ENCODE data around the gene ARHGEF40. TPM values are rescaled to one million over a fixed set of nuclear protein-coding genes. Genes with fewer than 3 reads are reported as not detected.

The ARHGEF40 gene
- total RNA-seq, 3 donors from 2014 or later, result 33.7 to 51.4 (median 40.6) TPM

GRCh38 chr14:21043974-21044618, 26.0 kb upstream of the ARHGEF40 start:
- no peak for DNase-seq (ENCODE audit: low spot score in 2 of 2)
- H3K4me1 ChIP-seq, result peaks cover 0 to 27% of the 10 kb centered on the region in 2 donors
- peak overlapping the region; percentile 70 to 84 for H3K27ac ChIP-seq
- H3K27me3 ChIP-seq, result no peaks in the 10 kb centered on the region
- intact Hi-C loops (cut with DNase I; ENCODE audit: low total_unique reads), result no loop called here
- no peaks in the 10 kb centered on the region for H3K9me3 ChIP-seq
- TF ChIP-seq CTCF (IDR thresholded peaks at IDR 0.05) (no peak), POLR2AphosphoS5 (IDR thresholded peaks at IDR 0.05) (no peak), POLR2A (IDR thresholded peaks at IDR 0.05) (no peak)
- H3K36me3 ChIP-seq, result no peaks in the 10 kb centered on the region
- no peak overlapping the region for H3K4me3 ChIP-seq

- Histone ChIP-seq H3K4me1 (peaks cover 0 to 17% of the 10 kb centered on the region in 2 donors), H3K9me3 (no peaks in the 10 kb centered on the region), H3K27ac (peak overlapping the region; percentile 64 to 83), H3K27me3 (no peaks in the 10 kb centered on the region), H3K36me3 (no peaks in the 10 kb centered on the region), H3K4me3 (no peak overlapping the region)
- no peak for TF ChIP-seq POLR2A (IDR thresholded peaks at IDR 0.05)
- no peak for TF ChIP-seq POLR2AphosphoS5 (IDR thresholded peaks at IDR 0.05)
- TF ChIP-seq CTCF (IDR thresholded peaks at IDR 0.05), result no peak
- DNase-seq (ENCODE audit: low spot score in 2 of 2), result no peak
- intact Hi-C loops (cut with DNase I; ENCODE audit: low total_unique reads), result no loop called here
Observed at GRCh38 chr14:21047378-21047781, 22.7 kb upstream of the ARHGEF40 start.

- intact Hi-C loops (cut with DNase I; ENCODE audit: low total_unique reads), result no loop called here
- H3K27ac ChIP-seq, result peak overlapping the region; percentile 5 to 83
- no peaks in the 10 kb centered on the region for H3K27me3 ChIP-seq
- TF ChIP-seq POLR2AphosphoS5 (IDR thresholded peaks at IDR 0.05) (no peak), CTCF (IDR thresholded peaks at IDR 0.05) (no peak), POLR2A (IDR thresholded peaks at IDR 0.05) (no peak)
- no peaks in the 10 kb centered on the region for H3K9me3 ChIP-seq
- H3K4me1 ChIP-seq, result peaks cover 0 to 8% of the 10 kb centered on the region in 2 donors
- no peak overlapping the region for H3K4me3 ChIP-seq
- DNase-seq (ENCODE audit: low spot score in 2 of 2), result no peak
- no peaks in the 10 kb centered on the region for H3K36me3 ChIP-seq
Observed at GRCh38 chr14:21048638-21049037, 21.5 kb upstream of the ARHGEF40 start.

- intact Hi-C loops (cut with DNase I; ENCODE audit: low total_unique reads), result no loop called here
- DNase-seq (ENCODE audit: low spot score in 2 of 2), result no peak
- Histone ChIP-seq H3K9me3 (no peaks in the 10 kb centered on the region), H3K27ac (no peak overlapping the region), H3K4me3 (no peak overlapping the region), H3K27me3 (no peaks in the 10 kb centered on the region), H3K36me3 (no peaks in the 10 kb centered on the region), H3K4me1 (peaks cover 0 to 3% of the 10 kb centered on the region in 2 donors)
- TF ChIP-seq POLR2A (IDR thresholded peaks at IDR 0.05) (no peak), POLR2AphosphoS5 (IDR thresholded peaks at IDR 0.05) (no peak), CTCF (IDR thresholded peaks at IDR 0.05) (no peak)
Observed at GRCh38 chr14:21049271-21049673, 20.8 kb upstream of the ARHGEF40 start.

GRCh38 chr14:21050597-21050996, 19.5 kb upstream of the ARHGEF40 start:
- Histone ChIP-seq H3K4me3 (no peak overlapping the region), H3K36me3 (no peaks in the 10 kb centered on the region), H3K9me3 (no peaks in the 10 kb centered on the region), H3K4me1 (no peaks in the 10 kb centered on the region), H3K27ac (no peak overlapping the region), H3K27me3 (no peaks in the 10 kb centered on the region)
- intact Hi-C loops (cut with DNase I; ENCODE audit: low total_unique reads), result no loop called here
- DNase-seq (ENCODE audit: low spot score in 2 of 2), result no peak
- TF ChIP-seq CTCF (IDR thresholded peaks at IDR 0.05) (no peak), POLR2AphosphoS5 (IDR thresholded peaks at IDR 0.05) (no peak), POLR2A (IDR thresholded peaks at IDR 0.05) (no peak)
